Hindlimb muscle (tissue), 1 donor: ENCODE results near the gene EML4. TPM values are rescaled to one million over a fixed set of nuclear protein-coding genes. Genes with fewer than 3 reads are reported as not detected.

ENCODE experiments used
- DNase-seq: peaks from one replicate; pipeline ENCODE4 v3.0.0-alpha.2; 2013
- polyA plus RNA-seq: library from polyadenylated mRNA; unstranded; fragments of 120-200 nt; gene quantifications from one replicate; pipeline ENCODE4 v1.2.1, GENCODE V29; 2013; ENCODE audit not compliant: insufficient read length

Gene EML4
- polyA plus RNA-seq, 1 donor: 30.6 TPM

DNA sequence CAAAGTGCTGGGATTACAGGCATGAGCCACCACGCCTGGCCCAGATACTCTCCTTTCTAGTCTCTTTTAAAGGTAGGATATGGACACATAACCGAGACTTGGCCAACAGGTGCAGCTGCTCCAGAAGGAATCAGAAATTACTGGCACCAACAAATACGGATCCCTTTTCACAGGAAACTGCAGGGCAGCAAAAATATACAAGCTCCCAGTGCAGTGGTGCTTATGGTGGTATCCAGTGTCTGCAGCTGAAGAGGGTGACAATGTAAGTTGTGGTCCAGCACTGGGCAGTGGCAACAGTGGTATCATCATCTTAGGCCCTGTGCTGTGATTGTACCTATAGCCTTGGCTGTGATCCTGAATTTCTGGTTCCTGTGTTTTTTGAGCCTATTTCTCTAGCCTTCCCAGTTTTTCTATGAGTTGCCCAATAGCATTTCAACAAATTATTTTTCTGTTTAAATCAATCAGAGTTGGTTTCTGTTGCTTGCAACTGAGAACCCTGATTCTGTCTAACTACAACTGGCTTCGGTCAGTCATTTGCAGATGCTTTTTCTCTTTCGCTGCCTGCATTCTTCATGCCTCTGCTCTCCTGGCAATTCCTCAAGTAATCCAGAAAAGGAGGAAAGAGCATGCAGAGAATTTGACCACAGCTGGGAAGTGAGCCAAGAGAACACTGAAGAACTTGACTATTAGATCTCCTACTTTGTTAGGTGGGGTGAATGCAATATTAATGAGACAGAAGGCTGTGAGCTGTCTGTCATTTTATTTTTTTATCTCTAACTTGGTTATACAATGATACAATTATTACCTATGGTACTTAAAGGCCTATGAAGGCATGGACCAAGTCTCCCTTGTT, 30.8 kb upstream of the EML4 start:
- DNase-seq: no peak

DNA sequence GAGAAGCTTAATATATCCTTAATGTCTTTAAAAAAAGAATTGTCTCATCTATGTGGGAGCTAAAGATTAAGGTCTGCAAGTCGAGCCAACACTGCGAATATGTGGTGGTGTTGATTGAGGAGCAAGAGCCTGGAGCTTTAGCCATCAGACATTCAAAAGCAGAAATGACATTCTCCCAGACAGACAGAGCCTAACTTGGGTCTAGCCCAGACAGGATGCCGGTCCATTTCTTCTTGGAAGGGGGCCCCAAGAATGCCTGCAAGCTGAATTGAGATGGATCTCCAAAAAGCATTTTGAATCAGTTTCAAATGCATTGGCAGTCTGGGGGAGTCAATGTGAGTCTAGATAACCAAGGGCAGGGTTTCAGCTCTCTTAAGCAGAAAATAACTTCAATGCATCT, 30.1 kb upstream of the EML4 start:
- DNase-seq: no peak

DNA sequence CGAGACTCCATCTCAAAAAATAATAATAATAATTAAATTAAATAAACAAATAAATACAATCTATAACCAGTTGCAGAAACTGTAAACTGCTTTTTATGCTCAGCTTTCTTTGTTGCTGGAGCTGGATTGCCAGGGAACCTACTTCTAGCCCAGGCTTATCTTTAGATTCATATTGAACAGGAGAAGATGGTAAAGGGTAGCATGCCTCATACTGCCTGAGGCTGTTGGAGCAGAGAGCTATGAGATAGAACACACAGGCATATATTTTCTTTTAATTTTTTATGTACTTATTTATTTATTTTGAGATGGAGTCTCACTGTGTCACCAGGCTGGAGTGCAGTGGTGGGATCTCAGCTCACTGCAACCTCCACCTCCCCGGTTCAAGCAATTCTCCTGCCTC, 28.7 kb upstream of the EML4 start:
- no peak for DNase-seq

GRCh38 chr2:42141687-42142546, 27.2 kb upstream of the EML4 start:
- peak; percentile 76 for DNase-seq

- no peak for DNase-seq
These were observed 26.5 kb upstream of the EML4 start for GRCh38 chr2:42142547-42143184.

- DNase-seq: no peak
These were observed 21.4 kb upstream of the EML4 start for GRCh38 chr2:42147641-42148274.

GRCh38 chr2:42150159-42150558, 19.0 kb upstream of the EML4 start:
- DNase-seq: no peak

- no peak for DNase-seq
These were observed 15.1 kb upstream of the EML4 start for GRCh38 chr2:42153944-42154581.

DNA sequence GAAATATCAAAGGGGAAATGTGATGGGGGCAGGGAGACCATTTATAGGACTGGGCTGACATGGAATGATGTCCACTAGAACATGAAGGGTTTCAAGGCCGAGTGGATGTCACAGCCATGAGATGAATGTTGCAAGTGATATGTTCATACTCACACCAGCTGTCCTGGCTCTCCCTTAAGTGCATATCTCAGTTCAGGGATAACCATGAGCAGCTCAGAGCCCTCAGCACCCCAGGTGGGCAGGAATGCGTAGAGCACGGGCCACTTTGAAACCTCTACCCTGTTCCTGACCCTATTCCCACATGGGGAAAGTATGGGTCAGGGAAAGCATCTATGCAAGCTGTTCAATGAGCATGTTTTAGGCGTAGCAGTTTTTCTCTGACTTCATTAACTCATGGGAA, 12.4 kb upstream of the EML4 start:
- no peak for DNase-seq

DNA sequence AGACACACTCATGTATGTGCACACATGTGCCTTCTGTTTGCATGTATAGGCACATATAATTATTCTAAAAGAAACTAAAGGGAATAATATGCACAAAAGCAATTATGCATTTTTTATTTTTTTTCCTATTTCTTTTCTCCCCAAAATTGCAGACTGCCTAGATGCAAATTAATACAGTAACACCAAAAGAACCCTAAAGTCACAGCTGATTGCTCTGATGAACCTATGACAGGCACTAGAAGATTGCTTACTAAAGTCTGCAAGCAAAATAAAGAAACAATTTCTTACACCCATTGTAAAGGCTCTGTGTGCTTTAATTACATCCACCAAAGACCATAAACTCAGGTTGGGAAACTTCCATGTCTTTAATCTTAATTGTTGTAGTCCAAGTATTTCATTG, 7.7 kb upstream of the EML4 start:
- no peak for DNase-seq

- no peak for DNase-seq
These were observed 5.6 kb upstream of the EML4 start for GRCh38 chr2:42163444-42164045.

GRCh38 chr2:42164046-42164445, 5.1 kb upstream of the EML4 start:
- DNase-seq: no peak

DNA sequence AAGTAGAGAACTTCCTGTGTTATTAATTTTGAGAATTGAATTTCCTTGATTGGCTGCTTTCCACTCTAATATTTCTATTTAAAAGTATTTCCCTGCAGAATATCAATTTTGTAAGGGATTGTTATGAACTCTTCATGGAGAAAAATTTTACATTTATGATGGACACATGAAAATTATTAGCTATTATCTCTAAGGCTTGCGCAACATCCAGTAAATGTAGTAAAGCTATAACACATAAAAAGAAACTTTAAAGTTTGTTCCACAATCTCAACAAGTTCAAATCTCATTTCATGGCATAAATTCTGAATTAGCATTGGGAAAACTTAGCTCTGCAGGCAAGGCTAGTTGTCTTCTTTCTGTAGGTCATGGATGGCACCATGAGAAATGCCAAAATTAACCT, 4.2 kb upstream of the EML4 start:
- no peak for DNase-seq

GRCh38 chr2:42167458-42167857, 1.7 kb upstream of the EML4 start:
- DNase-seq: no peak

DNA sequence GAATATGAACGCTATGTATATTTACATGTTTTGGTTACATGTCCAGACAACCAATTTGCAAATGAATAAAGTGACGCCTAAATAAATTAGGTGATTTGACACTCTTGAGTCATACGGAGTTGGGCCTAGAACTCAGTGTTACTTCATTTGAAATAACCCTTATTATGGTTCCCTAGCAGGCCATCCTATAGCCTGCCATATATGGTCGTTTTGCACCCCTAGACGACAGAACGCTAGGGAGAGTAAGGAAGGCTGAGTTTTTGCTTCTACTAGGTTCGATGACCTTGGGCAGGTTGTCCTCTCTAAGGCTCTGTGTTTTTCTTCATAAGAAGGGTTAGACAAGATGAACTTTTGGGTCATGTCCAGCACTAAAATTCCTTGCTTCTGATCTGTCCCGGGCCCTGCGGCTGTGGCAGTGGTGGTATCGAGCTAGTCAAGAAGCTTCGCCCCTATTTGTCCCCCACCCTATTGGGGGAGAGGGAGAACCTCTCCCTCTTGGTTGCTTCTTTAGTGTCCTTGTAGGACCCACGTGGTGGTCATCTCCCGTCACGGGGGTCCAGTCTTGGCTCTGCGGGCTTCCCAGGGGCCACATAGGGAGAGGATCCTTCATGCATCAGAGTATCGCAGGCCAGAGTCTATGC, 574 bp upstream of the EML4 start:
- no peak for DNase-seq

GRCh38 chr2:42169874-42170521, 845 bp downstream of the EML4 start:
- no peak for DNase-seq

GRCh38 chr2:42170619-42171395, 1.7 kb downstream of the EML4 start:
- DNase-seq: no peak

DNA sequence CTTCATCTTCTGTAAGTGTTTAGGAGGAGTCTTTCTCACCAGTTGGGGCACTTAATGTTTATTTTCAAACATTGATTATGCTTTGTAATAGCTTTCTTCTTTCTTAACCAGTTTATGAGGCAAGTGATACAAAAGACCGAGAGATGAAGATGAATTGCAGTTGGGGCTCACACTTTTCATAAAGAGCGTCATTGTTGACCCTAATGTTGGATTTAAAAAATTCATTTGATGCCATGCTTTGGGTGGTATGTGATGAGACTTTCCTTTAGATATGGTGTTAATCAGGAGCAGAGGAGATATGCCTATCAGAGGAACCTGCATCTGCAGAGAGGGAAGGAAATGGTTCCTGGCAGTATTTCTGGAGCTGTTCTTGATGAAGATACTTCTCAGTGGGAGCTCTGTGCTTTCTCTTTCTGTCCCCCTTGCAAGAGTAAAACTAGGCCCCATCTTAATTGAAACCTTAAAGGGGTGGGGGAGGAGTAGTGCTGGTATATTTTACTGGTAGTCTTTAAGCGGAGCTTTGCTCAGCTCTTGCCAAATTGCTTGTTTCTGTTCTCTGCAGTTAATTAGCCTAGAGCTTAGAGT, 2.3 kb downstream of the EML4 start:
- DNase-seq: no peak

DNA sequence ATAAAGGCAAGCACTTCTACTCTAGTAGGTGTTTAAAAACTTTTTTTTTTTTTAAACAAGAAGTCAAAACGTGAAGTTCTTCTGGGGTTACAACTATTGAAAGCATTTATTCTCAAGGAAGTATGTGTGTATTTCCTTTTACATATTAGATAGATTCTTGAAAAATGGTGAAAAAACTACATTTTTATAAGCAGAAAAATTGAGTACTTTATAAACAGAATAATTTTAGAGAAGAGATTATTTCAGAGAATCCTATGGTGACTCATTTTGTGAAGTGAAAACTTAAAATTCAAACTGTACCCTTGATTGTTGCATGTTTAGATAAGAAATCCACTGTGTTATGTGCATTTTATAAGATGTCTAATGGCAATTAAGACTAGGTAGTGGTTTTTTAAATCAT, 2.9 kb downstream of the EML4 start:
- no peak for DNase-seq

DNA sequence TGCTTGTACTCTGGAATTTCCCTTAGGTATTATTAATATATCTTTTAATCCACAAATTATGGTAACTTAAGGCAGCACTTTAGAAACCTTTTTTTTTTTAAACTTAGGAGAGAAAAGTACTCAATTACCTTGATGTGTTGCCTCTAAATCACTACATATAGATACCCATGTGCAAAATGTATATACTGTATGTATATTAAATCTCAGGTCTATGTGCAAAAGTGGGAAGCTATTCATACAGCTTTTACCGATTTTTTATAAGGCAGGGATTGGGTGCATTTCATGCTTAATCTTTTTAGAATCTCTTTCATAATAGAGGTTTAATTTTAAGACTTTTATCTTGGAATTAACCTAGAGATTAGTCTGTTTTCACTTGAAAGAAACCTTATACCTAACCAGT, 3.4 kb downstream of the EML4 start:
- DNase-seq: no peak
